Measurements from ENCODE around the gene MARCHF10.
"Not testable (repeated sequence)": the region's sequence is repeated elsewhere in the genome, so short reads cannot be mapped to it uniquely, and the experiment has no call there.

Gene MARCHF10

GRCh38 chr17:62702746-62703260 lies 105.3 kb downstream of the MARCHF10 start:
- no peak for DNase-seq (ENCODE audit: low read depth in 1 of 2, low spot score in 1 of 2)

- DNase-seq (ENCODE audit: low read depth in 1 of 2, low spot score in 1 of 2) = no peak
Measured at GRCh38 chr17:62701706-62702085, 106.4 kb downstream of the MARCHF10 start.

GRCh38 chr17:62700964-62701705 lies 107.0 kb downstream of the MARCHF10 start:
- no peak for DNase-seq (ENCODE audit: low read depth in 1 of 2, low spot score in 1 of 2)

GRCh38 chr17:62698459-62698858 lies 109.7 kb downstream of the MARCHF10 start:
- DNase-seq (ENCODE audit: low read depth in 1 of 2, low spot score in 1 of 2) = not testable (repeated sequence)

- DNase-seq (ENCODE audit: low read depth in 1 of 2, low spot score in 1 of 2) = no peak
Measured at GRCh38 chr17:62696726-62697490, 111.2 kb downstream of the MARCHF10 start.

- no peak for DNase-seq (ENCODE audit: low read depth in 1 of 2, low spot score in 1 of 2)
Measured at GRCh38 chr17:62696256-62696655, 111.9 kb downstream of the MARCHF10 start.

- not testable (repeated sequence) for DNase-seq (ENCODE audit: low read depth in 1 of 2, low spot score in 1 of 2)
Measured at GRCh38 chr17:62695093-62695738, 112.9 kb downstream of the MARCHF10 start.

- no peak for DNase-seq (ENCODE audit: low read depth in 1 of 2, low spot score in 1 of 2)
Measured at GRCh38 chr17:62693616-62694409, 114.3 kb downstream of the MARCHF10 start.

- DNase-seq (ENCODE audit: low read depth in 1 of 2, low spot score in 1 of 2) = no peak
Measured at GRCh38 chr17:62692721-62693431, 115.2 kb downstream of the MARCHF10 start.

GRCh38 chr17:62692159-62692651 lies 115.9 kb downstream of the MARCHF10 start:
- no peak for DNase-seq (ENCODE audit: low read depth in 1 of 2, low spot score in 1 of 2)

- DNase-seq (ENCODE audit: low read depth in 1 of 2, low spot score in 1 of 2) = not testable (repeated sequence)
Measured at GRCh38 chr17:62691589-62691915, 116.6 kb downstream of the MARCHF10 start.

- DNase-seq (ENCODE audit: low read depth in 1 of 2, low spot score in 1 of 2) = no peak
Measured at GRCh38 chr17:62690168-62690897, 117.8 kb downstream of the MARCHF10 start.

GRCh38 chr17:62689441-62690167 lies 118.5 kb downstream of the MARCHF10 start:
- DNase-seq (ENCODE audit: low read depth in 1 of 2, low spot score in 1 of 2) = no peak

GRCh38 chr17:62688398-62689160 lies 119.5 kb downstream of the MARCHF10 start:
- no peak for DNase-seq (ENCODE audit: low read depth in 1 of 2, low spot score in 1 of 2)

GRCh38 chr17:62687997-62688396 lies 120.1 kb downstream of the MARCHF10 start:
- no peak for DNase-seq (ENCODE audit: low read depth in 1 of 2, low spot score in 1 of 2)

- no peak for DNase-seq (ENCODE audit: low read depth in 1 of 2, low spot score in 1 of 2)
Measured at GRCh38 chr17:62684179-62684578, 123.9 kb downstream of the MARCHF10 start.

- DNase-seq (ENCODE audit: low read depth in 1 of 2, low spot score in 1 of 2) = no peak
Measured at GRCh38 chr17:62681939-62682381, 126.2 kb downstream of the MARCHF10 start.
